ENCODE results near the gene SSTR5.
"Not testable (repeated sequence)": the region's sequence is repeated elsewhere in the genome, so short reads cannot be mapped to it uniquely, and the experiment has no call there.

Gene SSTR5

DNA sequence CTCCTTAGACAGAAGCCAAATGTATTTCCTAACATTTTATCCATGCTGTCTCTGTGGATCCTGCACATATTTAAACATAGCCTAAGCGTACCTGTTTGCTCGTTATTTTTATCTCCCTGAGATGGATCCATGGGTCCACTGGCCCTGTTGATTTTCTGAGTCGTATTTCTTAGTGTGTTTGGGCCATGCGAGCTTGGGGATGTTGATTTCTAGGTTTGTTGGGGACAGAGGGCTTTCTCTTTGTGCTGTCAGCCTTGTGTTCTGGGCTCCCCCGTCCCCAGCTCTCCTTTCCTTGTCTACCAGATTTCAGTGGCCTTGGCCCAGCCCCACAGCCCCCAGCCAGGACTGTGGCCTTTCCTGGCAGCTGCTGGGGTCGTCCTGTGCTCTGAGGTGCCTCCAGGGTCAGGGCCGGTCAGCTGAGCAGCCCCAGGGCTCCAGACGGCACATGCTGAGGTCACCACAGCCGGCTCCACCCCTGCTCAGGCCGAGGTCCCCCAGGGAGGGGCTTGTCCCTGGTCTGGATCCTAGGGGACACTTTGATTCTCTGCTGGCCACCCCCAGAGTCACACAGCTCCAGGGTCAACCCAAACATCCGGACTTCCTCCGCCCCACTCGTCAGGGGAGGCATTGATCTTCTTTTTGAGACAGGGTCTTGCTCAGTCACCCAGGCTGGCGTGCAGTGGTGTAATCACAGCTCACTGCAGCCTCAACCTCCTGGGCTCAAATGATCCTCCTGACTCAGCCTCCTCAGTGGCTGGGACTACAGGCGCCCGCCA, 4.4 kb downstream of the SSTR5 start:
- no peak for DNase-seq

DNA sequence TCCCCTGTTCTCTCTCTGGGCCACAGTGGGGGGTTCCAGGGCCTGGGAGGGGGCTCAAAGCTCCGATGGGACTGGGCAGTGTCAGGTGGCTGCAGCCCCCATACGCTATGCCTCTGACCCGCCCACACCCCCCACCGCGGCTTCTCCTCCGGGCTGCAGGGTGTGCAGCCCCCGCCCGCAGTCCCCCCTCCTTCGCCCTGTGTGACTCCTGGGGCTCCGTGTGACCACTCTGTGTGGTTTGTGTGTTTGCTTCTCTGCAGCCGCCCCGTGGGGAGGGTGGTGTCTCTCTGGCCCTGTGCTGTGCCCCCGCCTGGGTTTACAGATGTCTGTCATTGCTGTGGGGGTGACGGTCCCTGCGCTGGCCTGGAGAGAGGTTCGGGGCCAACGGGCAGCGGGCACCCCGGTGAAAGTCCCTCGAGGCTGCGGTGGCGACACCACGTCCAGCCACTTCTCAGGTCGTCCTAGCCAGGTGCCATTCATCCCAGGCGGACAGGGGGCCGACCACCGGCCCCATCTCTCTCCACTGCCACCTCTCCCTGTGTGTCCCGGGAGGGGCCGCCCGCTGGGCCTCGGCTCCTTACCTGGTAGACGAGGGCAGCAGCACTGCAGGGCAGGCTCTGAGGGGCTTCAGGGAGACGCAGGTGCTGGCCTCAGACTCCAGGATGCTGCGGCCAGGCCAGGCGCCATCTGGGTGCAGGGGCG, 5.5 kb downstream of the SSTR5 start:
- no peak for DNase-seq

DNA sequence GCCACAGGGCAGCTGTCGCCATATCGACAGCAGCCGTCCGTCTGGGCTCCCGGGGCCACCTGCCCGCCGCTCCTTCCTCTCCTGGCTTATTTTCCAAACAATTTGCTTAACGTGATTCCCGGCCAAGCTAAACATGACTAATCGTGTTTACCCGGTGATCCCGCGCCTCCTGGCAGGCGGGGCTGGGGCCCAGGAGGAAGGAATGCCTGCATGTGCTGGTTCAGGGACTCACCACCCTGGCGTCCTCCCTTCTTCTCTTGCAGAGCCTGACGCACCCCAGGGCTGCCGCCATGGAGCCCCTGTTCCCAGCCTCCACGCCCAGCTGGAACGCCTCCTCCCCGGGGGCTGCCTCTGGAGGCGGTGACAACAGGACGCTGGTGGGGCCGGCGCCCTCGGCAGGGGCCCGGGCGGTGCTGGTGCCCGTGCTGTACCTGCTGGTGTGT, 6.1 kb downstream of the SSTR5 start:
- DNase-seq: no peak

DNA sequence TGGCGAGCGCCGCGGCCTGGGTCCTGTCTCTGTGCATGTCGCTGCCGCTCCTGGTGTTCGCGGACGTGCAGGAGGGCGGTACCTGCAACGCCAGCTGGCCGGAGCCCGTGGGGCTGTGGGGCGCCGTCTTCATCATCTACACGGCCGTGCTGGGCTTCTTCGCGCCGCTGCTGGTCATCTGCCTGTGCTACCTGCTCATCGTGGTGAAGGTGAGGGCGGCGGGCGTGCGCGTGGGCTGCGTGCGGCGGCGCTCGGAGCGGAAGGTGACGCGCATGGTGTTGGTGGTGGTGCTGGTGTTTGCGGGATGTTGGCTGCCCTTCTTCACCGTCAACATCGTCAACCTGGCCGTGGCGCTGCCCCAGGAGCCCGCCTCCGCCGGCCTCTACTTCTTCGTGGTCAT, 6.8 kb downstream of the SSTR5 start:
- DNase-seq: no peak

DNA sequence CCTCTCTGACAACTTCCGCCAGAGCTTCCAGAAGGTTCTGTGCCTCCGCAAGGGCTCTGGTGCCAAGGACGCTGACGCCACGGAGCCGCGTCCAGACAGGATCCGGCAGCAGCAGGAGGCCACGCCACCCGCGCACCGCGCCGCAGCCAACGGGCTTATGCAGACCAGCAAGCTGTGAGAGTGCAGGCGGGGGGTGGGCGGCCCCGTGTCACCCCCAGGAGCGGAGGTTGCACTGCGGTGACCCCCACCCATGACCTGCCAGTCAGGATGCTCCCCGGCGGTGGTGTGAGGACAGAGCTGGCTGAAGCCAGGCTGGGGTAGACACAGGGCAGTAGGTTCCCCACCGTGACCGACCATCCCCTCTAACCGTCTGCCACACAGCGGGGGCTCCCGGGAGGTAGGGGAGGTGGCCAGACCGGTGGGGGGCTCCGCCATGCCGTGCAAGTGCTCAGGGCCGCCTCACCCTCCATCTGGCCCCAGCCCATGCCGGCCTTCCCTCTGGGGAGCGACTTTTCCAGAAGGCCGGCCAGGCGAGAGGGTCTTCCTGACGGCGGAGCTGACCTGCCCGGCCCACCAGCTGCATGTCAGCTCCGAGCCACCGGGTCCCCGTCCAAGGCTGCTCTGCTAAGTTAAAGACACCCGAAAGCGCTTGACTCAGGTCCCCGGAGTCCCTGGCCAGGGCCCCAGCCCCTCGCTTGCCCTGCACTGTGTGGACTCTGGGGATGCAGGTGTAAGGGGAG, 7.4 kb downstream of the SSTR5 start:
- no peak for DNase-seq

DNA sequence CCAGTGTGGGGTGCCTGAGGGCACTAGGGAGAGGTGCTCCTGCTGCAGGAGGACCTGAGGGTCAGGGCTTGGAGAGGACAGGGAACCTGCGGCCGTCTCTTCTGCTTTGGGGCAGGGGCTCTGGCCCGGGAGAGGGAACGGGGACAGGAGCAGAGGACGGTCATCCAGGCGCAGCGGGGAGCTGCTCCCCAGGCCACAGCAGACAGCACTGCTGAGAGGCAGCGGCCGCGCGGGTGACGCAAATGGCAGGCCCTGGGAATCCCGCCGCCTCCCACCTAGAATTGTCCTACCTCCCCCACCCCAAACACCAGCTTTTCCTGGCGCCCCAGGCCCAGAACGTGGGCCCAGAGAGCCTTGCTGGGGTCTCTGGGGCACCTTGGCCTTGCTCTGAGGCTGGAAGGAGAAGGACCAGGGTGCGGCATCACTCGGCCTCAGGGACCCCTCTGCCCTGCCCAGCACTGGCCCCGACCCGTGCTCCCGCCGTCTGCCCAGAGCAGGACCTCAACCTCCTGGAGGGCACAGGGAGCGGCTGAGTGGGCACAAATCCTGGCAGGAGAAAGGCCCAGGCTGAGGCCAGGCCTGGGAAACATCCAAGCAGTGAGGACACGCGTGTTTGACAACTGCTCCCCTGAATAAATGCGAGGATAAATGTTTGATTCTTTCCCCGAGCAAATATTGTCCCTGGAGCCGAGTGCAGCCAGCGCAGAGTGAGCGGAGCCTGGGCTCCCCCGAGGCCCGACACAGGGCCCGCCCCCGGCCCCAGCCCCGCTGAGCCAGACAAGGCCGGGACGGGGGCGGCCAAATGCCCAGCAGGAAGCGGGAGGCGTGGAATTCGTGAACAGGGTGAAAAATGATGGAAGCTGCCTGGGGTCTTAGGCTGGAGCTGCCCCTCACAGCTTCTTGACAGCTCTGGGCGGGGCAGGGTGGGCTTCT, 8.5 kb downstream of the SSTR5 start:
- no peak for DNase-seq

DNA sequence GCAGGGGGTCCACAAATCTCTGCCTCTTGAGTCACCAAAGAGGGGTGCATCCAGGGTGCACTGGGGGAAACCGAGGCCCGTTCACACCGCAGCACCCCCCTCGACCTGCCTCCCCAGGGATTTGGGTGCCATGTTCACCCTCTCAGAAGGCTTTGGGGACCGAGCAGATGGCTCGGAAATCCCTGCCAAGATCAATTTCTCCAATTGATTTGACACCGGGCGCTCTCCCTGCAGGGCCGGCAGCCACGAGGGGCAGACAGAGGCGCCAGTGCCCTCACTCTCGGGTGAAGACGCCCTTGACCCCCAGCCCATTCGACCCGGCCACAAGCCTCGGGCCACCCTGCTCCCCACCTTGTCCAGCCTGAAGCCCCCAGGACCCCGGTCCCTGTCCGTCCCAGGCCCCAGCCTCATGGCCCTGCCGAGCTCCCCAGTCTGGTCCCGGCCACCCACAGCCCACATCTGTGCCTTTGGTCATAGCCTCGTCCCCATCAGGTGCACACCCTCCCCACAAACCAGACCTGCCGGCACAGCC, 9.3 kb downstream of the SSTR5 start:
- no peak for DNase-seq

DNA sequence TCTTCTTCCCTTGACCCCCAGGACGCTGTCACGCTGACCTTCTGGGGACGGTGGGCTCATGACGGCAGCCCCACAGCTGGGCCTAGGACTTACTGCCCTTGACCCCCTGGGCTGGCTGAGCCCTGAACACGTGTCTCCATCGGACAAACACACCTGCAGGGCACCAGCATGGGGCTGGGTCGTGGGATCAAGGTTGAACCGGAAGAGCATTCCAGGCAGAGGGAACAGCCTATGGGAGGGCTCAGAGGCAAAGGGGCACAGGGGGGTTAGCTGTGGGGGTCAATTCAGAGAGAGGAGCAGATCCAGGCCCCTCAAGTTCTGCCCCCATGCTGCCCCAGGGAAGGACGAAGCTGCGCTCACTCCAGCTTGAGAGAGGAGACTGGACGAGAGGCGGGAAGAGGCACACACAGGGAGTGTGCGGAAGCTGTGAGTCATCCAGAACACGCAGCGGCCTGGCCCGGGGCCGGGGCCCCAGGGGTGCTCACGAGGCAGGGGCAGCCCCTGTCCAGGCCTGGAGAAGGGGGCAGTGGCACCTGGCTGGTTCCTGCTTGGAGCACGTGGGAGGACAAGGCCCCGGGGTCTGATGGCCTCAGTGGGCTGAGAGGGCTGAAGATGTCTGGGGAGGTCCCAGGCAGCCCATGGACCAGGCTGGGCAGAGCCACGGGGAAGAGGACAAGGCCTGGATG, 9.9 kb downstream of the SSTR5 start:
- no peak for DNase-seq

DNA sequence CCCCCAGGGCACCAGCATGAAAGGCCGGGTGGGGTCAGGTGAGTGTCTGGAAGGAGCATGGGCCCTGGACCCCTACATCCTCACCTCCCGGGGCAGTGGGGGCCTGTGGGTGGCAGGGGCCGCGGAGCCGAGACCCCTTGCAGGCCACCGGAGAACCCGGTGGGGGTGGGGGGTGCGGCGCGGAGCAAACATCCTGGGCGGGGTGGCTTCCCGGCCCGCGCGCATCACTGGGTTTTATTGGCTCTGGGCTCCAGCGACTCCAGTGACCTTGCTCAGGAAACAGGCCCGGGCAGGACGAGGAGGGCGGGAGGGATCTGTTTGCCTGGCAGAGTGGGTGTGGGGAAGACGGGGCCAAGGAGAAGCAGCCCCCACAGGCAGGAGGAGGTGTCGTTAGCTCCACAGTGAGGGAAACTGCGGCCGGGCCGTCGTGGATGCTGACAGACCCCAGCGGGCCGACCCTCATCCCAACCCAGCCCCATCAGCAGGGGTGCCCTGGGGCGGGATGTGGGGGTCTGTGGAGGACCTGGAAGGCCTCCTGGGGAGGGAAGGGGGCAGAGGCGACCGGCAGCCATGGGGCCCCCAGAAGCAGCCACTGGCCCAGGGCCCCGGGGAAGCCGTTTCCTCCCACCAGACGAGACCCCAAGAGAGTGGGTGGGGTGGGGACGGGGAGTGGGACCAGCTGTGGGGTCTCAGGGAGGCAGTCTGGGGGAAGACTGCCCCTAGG, 10.6 kb downstream of the SSTR5 start:
- DNase-seq: no peak

DNA sequence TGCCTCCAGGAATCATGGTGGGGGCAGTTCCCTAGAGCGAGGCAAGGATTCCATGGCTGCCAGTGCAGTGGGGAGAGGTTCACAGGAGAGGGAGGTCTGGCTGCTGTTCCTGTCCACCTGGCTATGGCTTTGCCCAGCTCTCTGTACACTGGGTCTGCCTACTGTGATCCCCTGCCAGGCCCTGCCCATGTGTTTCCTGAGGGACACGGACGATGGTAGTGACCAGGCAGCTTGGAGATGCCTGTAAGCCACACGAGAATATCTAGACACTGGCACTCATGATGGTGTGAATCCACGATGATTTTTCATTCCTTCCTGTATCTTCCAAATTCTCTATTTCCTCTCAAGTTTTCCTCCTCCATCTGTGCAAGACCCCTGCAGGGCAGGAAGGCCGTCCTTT, 12.4 kb downstream of the SSTR5 start:
- DNase-seq: no peak

DNA sequence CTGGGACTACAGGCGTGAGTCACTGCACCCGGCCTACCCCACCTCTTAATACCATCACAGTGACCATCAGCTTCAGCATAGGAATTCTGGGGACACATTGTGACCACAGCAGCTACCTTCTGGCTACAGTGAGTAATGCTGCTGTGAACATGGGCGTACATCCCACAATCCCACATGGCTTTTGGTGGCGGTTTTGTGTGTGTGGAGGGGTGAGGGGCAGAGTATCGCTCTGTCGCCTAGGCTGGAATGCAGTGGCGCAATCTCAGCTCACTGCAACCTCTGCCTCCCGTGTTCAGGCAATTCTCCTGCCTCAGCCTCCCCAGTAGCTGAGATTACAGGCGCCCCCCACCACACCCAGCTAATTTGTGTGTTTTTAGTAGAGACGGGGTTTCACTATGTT, 13.9 kb downstream of the SSTR5 start:
- not testable (repeated sequence) for DNase-seq

DNA sequence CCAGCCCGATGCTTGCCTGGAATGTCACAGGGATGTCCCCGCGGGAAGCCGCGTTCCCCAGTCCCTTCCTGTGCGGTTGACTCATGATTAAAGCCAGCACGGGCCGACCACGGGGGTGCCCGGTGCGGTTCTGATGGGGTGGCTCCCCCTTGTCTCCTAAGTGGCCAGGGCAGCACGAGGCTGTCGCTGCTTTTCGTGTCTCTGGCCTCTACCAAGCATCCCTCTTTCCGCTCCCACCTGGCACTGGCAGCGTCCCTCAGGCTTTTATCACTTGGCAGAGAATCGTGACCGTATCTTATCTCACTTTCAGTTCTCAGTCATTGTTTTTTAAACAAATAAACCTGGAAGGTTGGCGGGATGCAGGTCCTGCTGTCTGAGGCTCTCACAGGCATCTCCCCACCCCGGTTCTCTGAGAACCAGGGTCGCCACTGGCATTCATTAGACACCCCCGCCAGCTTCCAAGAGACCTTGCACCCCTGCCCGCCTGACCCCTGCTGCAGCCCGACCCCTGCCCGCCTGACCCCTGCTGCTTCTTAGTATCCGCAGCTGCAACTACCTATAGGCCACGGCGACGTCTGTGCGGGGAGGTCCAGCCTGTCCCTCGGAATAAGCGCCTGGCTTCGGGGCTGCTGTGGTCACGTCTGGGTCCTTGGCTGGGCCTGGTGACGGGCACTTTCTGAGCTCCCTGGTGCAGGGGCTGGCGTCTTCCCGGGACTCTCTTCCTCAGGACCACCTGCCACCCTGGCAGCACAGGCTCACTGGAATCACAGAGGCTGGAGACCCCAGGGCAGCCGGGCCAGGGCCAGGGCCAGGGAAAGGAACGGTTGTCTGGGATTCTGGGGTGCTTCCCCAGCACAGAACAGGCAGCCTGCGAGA, 16.0 kb downstream of the SSTR5 start:
- no peak for DNase-seq

DNA sequence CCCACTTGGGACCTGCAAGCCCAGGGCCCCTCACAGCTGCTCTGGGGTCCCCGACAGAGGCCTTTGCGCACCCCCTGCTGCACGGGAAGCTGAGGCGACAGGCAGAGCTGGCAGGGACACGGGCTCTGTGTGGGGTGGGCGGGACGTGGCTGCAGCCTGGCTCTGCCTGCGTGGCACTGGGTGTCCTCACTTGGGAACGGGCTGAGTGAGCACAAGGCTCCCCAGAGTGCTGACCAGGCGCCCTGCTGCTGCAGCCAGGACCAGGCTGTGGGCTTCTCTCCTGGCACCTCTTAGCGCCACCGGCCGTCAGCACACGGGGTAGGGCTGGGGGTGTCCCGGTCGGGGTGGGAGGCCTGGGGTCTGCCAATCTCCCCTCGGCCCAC, 16.9 kb downstream of the SSTR5 start:
- no peak for DNase-seq

DNA sequence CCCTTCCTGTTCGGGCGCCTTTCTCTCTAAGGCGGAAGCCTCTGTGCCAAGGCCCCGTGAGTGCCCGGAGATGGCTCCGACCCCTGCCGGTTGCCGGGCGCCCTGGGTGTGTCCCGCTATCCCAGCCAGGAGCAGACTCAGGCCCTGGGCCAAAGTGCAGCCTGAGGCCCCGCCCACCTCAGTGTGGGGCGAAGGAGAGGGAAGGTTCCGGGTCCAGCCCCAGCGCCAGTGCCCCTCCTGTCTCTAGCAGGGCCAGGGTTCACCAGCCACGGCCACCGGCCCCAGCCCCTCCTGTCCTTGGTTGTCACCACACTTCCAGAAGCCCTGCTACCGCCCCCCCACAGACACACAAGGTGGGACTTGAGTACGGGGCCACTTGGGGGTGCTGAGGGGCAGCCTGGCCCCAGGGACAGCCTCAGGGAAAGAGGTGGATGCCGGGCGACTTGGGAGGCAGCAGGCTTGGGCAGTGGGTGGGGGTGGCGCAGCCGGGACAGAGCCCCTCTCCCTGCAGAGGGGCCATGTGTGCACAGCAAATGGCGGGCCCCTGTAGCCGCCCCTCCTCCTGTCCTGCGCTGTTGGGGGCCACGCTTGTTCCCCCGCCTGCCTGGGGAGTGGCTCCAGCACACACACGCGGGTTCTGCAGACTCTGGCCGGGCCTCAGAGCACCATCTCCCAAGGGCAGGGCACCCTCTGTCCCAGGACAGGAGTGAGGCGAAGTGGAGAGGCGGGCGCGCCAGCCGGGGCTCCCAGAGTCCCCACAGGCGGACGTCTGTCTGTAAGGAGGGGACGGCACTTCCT, 17.5 kb downstream of the SSTR5 start:
- no peak for DNase-seq

DNA sequence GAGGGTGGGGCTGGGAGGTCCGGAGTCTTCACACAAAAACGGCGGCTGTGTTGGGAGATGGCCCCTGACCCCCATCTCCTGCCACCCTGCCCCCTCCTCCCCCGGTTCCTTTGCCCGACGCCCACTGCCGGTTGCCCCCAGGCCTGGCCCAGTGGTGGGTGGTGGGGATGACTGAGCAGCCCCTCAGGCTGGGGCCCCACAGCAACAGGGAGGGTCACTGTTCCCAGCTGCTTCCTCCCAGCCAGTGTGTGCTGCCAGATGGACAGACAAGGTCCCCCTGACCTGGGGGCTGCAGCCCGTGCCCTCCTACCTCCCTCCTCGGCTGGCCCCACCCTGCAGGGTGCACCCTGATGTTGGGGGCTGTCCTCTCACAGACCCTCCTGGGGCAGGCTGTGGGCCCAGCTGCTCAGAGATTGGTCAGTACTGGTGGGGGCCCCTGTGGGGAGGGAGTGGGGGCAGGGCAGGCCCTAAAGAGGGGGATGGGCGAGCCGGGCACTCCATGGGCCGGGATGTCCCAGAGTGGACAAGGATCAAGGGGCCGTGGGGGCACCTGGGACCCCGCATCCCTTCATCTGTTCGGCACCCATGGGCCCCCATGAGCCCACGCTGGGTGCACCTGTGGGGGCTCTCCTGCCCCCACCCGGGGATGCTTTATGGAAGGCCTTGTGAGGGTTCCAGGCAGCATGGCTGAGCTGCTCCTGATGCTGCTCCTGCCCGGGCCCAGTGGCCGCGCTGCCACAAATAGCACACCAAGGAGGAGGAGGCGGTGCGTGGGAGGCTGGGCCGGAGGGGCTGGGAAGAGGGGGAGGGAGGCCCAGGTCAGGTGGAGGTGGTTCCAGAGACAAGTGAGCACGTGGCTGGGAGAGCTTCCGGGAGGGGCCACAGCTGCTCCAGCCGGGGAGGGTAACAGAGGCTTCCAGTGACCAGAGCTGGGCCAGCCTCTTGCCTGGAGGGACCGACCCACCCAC, 18.4 kb downstream of the SSTR5 start:
- DNase-seq: no peak

DNA sequence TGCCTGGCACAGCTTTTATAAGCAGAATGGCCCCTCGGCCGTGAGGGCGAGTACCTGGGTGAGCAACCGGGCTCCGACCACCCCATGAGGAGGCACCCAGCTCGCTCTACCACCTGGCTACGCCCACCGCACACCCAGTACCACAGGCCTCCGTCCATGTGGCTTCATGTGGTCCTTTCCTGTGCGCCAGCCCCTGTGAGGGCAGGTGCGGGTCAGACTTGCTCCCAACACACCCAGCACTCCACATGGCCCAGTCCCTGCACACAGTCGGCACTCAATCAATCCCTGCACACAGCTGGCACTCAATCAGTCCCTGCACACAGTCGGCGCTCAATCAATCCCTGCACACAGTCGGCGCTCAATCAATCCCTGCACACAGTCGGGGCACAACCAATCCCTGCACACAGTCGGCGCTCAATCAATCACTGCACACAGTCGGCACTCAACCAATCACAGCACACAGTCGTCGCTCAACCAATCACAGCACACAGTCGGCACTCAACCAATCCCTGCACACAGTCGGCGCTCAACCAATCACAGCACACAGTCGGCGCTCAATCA, 19.5 kb downstream of the SSTR5 start:
- no peak for DNase-seq

DNA sequence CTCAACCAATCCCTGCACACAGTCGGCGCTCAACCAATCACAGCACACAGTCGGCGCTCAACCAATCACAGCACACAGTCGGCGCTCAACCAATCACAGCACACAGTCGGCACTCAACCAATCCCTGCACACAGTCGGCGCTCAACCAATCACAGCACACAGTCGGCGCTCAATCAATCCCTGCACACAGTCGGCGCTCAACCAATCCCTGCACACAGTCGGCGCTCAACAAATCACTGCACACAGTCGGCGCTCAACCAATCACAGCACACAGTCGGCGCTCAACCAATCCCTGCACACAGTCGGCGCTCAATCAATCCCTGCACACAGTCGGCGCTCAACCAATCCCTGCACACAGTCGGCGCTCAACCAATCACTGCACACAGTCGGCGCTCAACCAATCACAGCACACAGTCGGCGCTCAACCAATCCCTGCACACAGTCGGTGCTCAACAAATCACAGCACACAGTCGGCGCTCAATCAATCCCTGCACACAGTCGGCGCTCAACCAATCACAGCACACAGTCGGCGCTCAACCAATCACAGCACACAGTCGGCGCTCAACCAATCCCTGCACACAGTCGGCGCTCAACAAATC, 20.2 kb downstream of the SSTR5 start:
- not testable (repeated sequence) for DNase-seq

Measured in T-helper 1 cell (primary cell).